Measurements from ENCODE around the gene SLC52A3.
"Not testable (repeated sequence)": the region's sequence is repeated elsewhere in the genome, so short reads cannot be mapped to it uniquely, and the experiment has no call there.

The SLC52A3 gene

GRCh38 chr20:768426-768978, at the start of gene SLC52A3:
SLC52A3 (minus strand) TSS chr20:768500; CDS start chr20:765774, 2,726 bp downstream.
- DNase-seq (ENCODE audit: low read depth in 2 of 2, low spot score in 1 of 2) = no peak

GRCh38 chr20:815914-816606, 47.8 kb upstream of the SLC52A3 start:
- DNase-seq (ENCODE audit: low read depth in 2 of 2, low spot score in 1 of 2) = peak; percentile 38 to 52

GRCh38 chr20:815226-815625, 46.9 kb upstream of the SLC52A3 start:
- DNase-seq (ENCODE audit: low read depth in 2 of 2, low spot score in 1 of 2) = no peak

- no peak for DNase-seq (ENCODE audit: low read depth in 2 of 2, low spot score in 1 of 2)
These were observed 45.1 kb upstream of the SLC52A3 start for GRCh38 chr20:813390-813789.

GRCh38 chr20:812435-812814, 44.1 kb upstream of the SLC52A3 start:
- not testable (repeated sequence) for DNase-seq (ENCODE audit: low read depth in 2 of 2, low spot score in 1 of 2)

GRCh38 chr20:811776-812434, 43.6 kb upstream of the SLC52A3 start:
- not testable (repeated sequence) for DNase-seq (ENCODE audit: low read depth in 2 of 2, low spot score in 1 of 2)

- DNase-seq (ENCODE audit: low read depth in 2 of 2, low spot score in 1 of 2) = no peak
These were observed 37.4 kb upstream of the SLC52A3 start for GRCh38 chr20:805713-806112.

- DNase-seq (ENCODE audit: low read depth in 2 of 2, low spot score in 1 of 2) = no peak
These were observed 33.4 kb upstream of the SLC52A3 start for GRCh38 chr20:801678-802077.

GRCh38 chr20:800026-800425, 31.7 kb upstream of the SLC52A3 start:
- DNase-seq (ENCODE audit: low read depth in 2 of 2, low spot score in 1 of 2) = not testable (repeated sequence)

- DNase-seq (ENCODE audit: low read depth in 2 of 2, low spot score in 1 of 2) = not testable (repeated sequence)
These were observed 30.4 kb upstream of the SLC52A3 start for GRCh38 chr20:798746-799145.

- no peak for DNase-seq (ENCODE audit: low read depth in 2 of 2, low spot score in 1 of 2)
These were observed 28.6 kb upstream of the SLC52A3 start for GRCh38 chr20:796921-797320.

- DNase-seq (ENCODE audit: low read depth in 2 of 2, low spot score in 1 of 2) = no peak
These were observed 23.9 kb upstream of the SLC52A3 start for GRCh38 chr20:792248-792647.

- no peak for DNase-seq (ENCODE audit: low read depth in 2 of 2, low spot score in 1 of 2)
These were observed 22.8 kb upstream of the SLC52A3 start for GRCh38 chr20:791056-791455.

GRCh38 chr20:787825-788224, 19.5 kb upstream of the SLC52A3 start:
- no peak for DNase-seq (ENCODE audit: low read depth in 2 of 2, low spot score in 1 of 2)

- no peak for DNase-seq (ENCODE audit: low read depth in 2 of 2, low spot score in 1 of 2)
These were observed 11.5 kb upstream of the SLC52A3 start for GRCh38 chr20:779771-780170.

GRCh38 chr20:776165-776564, 7.9 kb upstream of the SLC52A3 start:
- DNase-seq (ENCODE audit: low read depth in 2 of 2, low spot score in 1 of 2) = no peak

- no peak for DNase-seq (ENCODE audit: low read depth in 2 of 2, low spot score in 1 of 2)
These were observed 7.4 kb upstream of the SLC52A3 start for GRCh38 chr20:775679-776135.

- no peak for DNase-seq (ENCODE audit: low read depth in 2 of 2, low spot score in 1 of 2)
These were observed 6.4 kb upstream of the SLC52A3 start for GRCh38 chr20:774660-775057.

GRCh38 chr20:774016-774659, 5.8 kb upstream of the SLC52A3 start:
- DNase-seq (ENCODE audit: low read depth in 2 of 2, low spot score in 1 of 2) = no peak

GRCh38 chr20:772806-773205, 4.5 kb upstream of the SLC52A3 start:
- DNase-seq (ENCODE audit: low read depth in 2 of 2, low spot score in 1 of 2) = no peak

- no peak for DNase-seq (ENCODE audit: low read depth in 2 of 2, low spot score in 1 of 2)
These were observed 3.6 kb upstream of the SLC52A3 start for GRCh38 chr20:771741-772464.

All from stimulated activated CD8-positive, alpha-beta memory T cell treated with anti-CD3 and anti-CD28 coated beads, Interleukin-4, amount 100 ng/mL, for 1 hour (primary cell).